GM21515 (cell line): ENCODE data around the gene TEKT1.
"Not testable (repeated sequence)": the region's sequence is repeated elsewhere in the genome, so short reads cannot be mapped to it uniquely, and the experiment has no call there.

Experiments
- ATAC-seq: cut with Tn5 transposase; IDR thresholded peaks from one replicate; pipeline ENCODE4 v1.9.1; 2021; ENCODE audit not compliant: unreplicated experiment

TEKT1 gene

GRCh38 chr17:6831661-6832263 is at the start of gene TEKT1:
Gene TEKT1 (minus strand): TSS chr17:6831729. CDS start chr17:6830376, 1,353 bp downstream.
- ATAC-seq = no peak

DNA sequence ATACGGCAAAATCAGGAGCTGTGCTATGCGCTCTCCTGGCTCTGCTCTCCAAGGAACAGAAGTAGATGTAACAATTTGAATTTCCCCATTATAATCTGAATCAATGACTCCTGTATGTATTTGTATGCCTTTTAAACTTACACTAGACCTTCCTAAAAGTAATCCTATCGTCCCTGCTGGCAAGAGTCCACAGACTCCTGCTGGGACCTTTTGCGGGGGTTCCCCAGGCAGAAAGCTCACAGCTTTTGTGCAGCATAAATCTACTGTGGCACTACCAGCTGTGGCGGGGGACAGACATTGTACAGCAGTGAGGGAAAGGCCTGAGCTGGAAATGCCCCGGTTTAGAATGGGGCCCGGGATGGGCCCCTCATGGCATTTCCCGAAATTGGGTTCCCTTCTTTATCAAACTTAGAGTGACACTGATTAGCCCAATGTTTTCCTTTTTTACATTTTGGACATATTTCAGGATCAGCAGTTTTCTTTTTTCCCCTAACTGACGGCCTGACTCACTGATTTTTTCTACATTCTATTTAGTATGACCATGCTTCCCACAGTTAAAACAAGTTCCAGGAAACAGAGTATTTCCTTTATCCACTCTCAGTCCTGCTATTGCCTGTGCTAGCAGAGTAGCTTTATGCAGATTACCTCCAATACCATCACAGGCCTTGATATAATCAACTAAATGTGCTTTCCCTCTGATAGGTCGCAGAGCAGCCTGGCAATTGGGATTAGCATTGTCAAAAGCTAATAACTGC is 47.9 kb upstream of the TEKT1 start:
- ATAC-seq = not testable (repeated sequence)

GRCh38 chr17:6875276-6875675 is 43.7 kb upstream of the TEKT1 start:
- not testable (repeated sequence) for ATAC-seq

DNA sequence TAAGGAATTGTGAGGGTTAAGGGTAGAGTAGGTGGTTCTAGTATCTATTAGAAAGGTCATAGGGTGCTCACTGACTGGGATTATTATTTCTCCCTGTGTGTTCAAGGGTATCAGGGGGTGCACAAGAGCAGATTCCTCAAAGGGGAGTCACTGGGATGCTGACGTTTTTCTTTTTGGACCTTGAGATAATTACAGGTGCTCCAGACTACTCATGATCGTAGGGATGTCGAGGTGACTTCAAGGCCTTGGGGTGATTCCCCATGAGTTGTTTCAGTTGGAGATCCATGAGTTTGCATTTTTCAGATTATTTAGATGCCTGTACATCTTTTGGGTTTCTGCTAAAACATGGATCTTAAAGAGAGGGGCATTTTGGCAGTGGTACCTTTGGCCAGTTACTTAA is 41.4 kb upstream of the TEKT1 start:
- ATAC-seq = no peak

DNA sequence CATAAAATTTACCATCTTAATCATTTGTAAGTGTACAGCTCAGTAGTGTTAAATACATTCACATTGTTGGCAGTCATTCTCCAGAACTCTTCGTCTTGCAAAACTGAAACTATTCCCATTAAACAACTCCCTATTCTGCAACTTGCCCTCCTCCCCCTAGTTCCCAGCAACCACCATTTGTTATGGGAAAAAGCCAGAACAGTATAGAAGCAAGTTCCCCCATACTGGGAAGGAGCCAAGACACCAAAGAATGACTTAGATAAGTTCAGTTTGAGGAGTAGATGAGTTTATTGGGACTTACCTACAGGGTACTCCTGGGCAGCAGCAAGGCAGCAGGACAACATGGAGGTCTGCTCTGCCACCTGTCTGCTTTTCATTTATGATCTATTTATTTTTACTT is 39.3 kb upstream of the TEKT1 start:
- ATAC-seq = no peak

GRCh38 chr17:6868582-6868981 is 37.1 kb upstream of the TEKT1 start:
- ATAC-seq = no peak

- ATAC-seq = no peak
Observed at GRCh38 chr17:6867849-6868248, 36.3 kb upstream of the TEKT1 start.

GRCh38 chr17:6862825-6863224 is 31.3 kb upstream of the TEKT1 start:
- no peak for ATAC-seq

DNA sequence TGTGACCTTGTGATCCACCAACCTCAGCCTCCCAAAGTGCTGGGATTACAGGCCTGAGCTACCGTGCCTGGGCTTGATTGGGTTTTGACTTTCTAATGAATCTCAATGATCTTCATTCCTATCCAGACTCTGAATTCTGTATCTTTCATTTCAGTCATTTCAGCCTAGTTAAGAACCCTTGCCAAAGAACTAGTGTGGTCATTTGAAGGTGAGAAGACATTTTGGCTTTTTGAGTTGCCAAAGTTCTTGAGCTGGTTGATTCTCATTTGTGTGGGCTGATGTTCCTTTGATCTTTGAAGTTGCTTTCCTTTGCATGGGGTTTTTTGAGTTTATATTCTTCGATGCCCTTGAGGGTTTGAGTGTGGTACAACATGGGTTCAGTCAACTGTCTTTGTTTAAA is 30.6 kb upstream of the TEKT1 start:
- no peak for ATAC-seq

GRCh38 chr17:6857904-6858303 is 26.4 kb upstream of the TEKT1 start:
- no peak for ATAC-seq

GRCh38 chr17:6857336-6857735 is 25.8 kb upstream of the TEKT1 start:
- ATAC-seq = no peak

DNA sequence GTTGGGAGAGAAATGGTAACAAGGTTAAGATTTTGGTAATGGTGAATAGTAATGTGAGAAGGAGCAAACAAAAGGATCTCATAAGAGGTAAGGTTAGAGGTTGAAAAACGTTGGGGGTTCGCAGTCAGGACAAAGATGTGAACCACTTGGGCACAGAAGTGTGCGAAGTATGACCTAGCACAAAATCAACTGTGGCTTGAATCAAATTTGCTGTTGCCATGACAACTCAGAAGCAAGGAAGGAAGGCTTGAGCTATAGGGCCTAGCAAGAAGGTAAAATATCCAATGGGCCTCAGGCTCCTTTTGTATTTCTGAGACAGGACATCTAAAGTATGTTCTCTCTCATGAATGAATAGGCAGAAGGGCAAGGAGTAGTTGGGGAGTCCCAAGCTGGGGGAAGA is 24.5 kb upstream of the TEKT1 start:
- ATAC-seq = no peak

- ATAC-seq = no peak
Observed at GRCh38 chr17:6853764-6854442, 22.4 kb upstream of the TEKT1 start.

DNA sequence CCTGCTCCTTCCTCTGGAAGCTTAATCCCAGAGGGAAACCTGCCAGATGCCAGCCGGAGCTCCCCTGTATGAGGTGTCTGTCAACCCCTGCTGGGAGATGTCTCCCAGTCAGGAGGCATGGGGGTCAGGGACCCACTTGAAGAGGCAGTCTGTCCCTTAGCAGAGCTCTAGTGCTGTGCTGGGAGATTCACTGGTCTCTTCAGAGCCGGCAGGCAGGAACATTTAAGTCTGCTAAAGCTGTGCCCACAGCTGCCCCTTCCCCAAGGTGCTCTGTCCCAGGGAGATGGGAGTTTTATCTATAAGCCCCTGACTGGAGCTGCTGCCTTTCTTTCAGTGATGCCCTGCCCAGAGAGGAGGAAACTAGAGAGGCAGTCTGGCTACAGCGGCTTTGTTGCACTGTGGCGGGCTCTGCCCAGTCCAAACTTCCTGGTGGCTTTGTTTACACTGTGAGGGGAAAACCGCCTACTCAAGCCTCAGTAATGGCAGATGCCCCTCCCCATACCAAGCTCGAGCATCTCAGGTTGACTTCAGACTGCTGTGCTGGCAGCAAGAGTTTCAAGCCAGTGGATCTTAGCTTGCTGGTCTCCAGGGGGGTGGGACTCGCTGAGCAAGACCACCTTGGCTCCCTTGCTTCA is 17.1 kb upstream of the TEKT1 start:
- ATAC-seq = not testable (repeated sequence)

GRCh38 chr17:6846138-6846537 is 14.6 kb upstream of the TEKT1 start:
- ATAC-seq = not testable (repeated sequence)

GRCh38 chr17:6844406-6844805 is 12.9 kb upstream of the TEKT1 start:
- not testable (repeated sequence) for ATAC-seq

DNA sequence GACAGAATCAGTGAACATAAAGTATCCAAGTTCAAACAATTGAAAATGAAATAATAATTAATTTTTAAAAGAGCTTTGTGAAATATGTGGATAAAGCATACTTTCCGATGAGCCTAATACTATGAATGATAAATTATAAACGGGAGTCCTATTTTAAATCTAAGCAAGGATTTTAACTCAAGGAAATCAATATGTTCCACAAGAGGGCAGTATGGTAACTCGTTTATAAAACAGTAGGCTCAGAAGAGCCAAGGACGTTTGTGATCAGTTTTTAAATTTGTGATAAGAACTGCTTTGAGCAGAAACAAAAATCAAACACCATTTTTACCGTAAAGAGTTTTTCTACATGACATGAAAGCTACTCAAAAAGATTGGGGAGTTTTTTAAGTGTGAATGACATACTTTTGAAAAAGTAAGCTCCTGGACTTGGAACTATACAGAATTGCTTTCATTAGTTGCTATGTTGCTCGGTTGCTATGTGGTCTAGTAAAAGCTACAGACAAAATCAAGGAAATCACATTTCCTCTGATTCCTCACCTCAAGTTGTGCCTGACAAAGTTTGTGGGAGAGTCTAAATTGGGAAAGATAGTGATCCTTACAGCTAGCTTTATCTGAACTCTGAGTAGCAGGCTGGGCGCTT is 11.8 kb upstream of the TEKT1 start:
- no peak for ATAC-seq

GRCh38 chr17:6841769-6842168 is 10.2 kb upstream of the TEKT1 start:
- ATAC-seq = not testable (repeated sequence)

GRCh38 chr17:6830383-6830986 is 1.0 kb downstream of the TEKT1 start:
- ATAC-seq = no peak

- ATAC-seq = no peak
Observed at GRCh38 chr17:6823011-6823442, 8.5 kb downstream of the TEKT1 start.

GRCh38 chr17:6818938-6819337 is 12.6 kb downstream of the TEKT1 start:
- no peak for ATAC-seq
